GM21447 (cell line): Measurements from ENCODE around the gene RANBP1.

Experiments used
- ATAC-seq: cut with Tn5 transposase; IDR thresholded peaks from one replicate; pipeline ENCODE4 v1.9.1; 2021; ENCODE audit not compliant: unreplicated experiment

RANBP1 gene

DNA sequence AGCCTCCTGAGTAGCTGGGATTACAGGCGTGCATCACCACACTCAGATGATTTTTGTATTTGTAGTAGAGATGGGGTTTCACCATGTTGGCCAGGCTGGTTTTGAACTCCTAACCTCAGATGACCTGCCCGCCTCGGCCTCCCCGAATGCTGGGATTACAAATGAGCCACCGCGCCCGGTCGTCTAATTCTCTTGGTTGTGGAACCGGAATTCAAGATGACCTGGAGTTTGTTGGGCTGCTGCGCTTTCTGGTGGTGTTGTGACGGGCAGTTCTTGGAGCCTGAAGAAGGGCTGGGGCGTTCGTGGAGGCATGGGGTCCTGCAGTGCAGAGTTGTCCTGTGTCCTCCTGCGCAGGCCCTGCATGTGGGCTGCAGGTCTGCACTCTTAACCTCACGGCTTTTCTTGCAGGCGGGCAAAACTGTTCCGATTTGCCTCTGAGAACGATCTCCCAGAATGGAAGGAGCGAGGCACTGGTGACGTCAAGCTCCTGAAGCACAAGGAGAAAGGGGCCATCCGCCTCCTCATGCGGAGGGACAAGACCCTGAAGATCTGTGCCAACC is 6.0 kb downstream of the RANBP1 start:
- ATAC-seq, result no peak

DNA sequence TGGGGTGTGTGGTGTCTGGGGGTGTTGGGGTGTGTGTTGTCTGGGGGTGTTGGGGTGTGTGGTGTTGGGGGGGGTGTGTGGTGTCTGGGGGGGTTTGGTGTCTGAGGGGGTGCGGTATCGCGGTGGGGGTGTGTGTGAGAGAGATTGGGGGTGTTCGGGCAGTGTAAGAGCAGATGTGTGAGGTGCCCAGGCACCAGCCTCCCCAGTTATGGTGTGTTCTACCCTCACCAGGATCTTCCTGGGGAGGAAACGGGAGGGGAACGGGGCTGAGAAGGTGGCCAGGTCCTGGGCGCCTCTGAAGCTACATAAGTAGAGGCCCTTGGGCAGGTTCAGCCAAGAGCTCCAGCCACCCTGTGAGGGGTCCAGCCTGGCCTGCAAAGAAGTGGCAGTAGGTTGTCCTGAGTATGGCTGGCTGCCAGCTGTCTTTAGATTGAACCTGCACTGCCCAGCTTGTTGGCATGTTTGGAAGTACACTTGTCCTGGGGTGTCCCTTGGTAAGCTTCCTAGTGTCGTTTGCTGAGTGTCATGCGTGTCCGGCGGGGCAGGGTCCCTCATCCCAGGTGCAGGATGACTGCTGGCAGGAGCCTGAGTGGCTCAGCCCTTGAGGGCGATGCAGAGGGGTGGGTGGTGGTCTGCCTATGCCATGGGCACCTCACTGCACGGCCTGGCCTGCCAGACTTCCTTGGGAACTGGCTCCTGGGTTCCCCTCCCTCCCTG is 7.6 kb downstream of the RANBP1 start:
- no peak for ATAC-seq

DNA sequence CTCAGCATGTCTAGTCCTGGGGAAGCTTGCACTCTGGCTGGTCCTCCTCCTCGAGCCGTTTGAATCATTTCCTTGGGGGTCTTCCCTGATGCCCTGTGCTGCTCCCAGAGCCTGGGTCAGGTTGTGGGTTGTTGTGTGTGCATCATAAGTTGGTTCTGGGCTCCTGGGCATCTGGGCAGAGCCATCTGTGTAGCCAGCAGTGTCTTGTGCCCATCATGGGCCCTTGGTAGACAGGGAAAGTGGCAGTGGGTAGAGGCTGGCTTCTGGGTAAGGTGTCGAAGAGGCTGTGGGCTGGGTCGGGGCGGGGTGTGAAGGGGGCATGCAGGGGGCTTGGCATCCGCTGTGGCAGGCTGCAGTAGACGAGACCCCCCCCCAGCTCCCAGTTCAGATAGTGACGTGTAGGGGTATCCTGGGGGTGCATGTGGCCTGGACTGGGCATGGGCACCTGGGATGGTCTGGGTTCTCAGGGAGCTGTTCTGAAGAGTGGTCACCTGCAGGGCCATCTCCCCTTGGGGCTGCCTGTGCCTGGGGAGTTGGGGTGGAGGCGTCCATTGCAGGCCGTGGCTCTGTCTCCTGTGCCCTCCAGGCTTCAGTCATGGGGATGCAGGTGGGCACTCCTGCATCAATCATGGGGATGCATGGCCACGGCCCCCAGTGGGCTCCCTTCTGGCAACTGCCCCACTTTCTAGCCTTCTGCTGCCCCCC is 8.3 kb downstream of the RANBP1 start:
- ATAC-seq, result no peak

GRCh38 chr22:20125201-20126174 is 9.6 kb downstream of the RANBP1 start:
- no peak for ATAC-seq

GRCh38 chr22:20126284-20127029 is 10.6 kb downstream of the RANBP1 start:
- no peak for ATAC-seq

GRCh38 chr22:20127318-20127868 is 11.5 kb downstream of the RANBP1 start:
- ATAC-seq, result no peak

DNA sequence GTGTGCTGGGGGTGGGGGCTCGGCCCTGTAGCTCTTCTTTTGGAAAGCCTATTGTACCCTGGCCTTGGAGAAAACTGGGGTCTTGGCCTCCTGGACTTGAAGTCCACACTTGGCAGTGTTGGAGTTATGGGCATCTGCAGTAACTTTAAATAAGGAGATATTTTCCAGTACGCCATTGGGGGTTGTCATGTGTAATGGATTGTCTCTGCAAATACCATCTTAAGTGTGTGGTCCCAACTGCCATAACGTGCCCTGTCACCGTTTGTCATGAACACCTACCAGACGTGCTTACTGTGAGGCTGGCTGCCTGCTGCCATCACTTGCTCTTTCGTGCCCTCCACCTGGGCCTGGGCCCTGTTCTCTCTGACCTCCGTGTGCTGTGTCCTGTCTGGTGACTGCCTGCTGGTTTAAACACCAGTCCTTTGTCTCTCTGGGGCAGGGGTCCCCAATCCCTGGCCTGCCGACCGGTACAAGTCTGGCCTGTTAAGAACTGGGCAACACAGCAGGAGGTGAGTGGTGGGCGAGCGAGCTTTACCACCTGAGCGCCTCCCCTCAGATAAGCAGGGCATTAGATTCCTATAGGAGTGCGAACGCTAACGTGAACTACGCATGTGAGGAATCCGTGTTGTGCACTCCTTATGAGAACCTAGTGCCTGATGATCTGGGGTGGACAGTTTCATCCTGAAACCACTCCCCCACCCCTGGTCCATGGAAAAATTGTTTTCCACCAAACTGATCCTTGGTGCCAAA is 12.1 kb downstream of the RANBP1 start:
- ATAC-seq, result no peak

DNA sequence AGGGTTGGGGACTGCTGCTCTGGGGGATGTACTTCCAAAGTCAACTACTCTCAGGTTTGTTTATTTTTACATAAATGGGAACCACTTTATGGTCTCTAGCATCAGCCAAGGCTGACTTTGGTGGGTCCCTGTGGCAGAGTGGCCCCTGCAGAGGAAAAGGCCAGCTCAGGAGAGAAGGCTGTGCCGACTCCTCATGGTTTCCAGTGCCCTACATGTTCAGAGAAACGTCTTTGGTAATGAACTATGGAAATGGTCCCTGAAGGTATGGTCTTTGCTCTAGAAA is 12.7 kb downstream of the RANBP1 start:
- ATAC-seq, result no peak

GRCh38 chr22:20128902-20129746 is 13.2 kb downstream of the RANBP1 start:
- no peak for ATAC-seq

- ATAC-seq, result no peak
Measured at GRCh38 chr22:20129747-20130014, 13.8 kb downstream of the RANBP1 start.

- no peak for ATAC-seq
Measured at GRCh38 chr22:20130319-20130718, 14.4 kb downstream of the RANBP1 start.

- ATAC-seq, result peak; percentile 45
Measured at GRCh38 chr22:20130731-20131596, 15.1 kb downstream of the RANBP1 start.

GRCh38 chr22:20131597-20131858 is 15.6 kb downstream of the RANBP1 start, which contains the start of gene ZDHHC8:
TSS of gene ZDHHC8 (plus strand) at chr22:20131804. CDS start at chr22:20131948, 144 bp downstream.
- ATAC-seq, result peak; percentile 48

GRCh38 chr22:20131859-20132685 is 16.2 kb downstream of the RANBP1 start:
- ATAC-seq, result no peak

DNA sequence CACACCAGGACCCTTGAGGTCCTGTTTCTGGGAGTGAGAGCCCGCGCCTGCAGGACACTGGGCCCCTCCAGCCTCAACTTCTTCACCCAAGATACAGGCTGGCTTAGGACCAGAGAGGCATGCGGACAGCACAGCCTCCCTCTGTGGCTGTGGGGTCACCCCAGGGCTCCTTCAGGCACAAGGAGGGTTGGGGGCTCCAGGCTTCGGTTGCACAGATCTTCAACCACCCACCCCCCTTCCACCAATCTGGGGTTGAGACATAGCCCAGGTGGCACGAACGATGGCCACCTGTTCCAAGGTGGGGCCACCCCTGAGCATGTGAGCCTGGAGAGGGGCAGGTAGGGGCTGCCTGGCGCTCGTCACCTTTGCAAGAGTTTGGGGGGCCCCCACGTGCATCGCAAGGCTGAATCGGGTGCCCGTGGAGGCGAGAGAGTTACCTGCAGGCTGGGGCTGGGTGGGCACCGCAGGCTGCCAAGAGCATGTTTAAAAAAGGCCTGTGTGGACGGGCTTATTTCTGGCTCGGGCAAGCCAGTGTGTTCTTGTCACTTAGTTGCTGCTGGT is 16.9 kb downstream of the RANBP1 start:
- ATAC-seq, result no peak

- no peak for ATAC-seq
Measured at GRCh38 chr22:20133930-20134549, 18.1 kb downstream of the RANBP1 start.

GRCh38 chr22:20135265-20135664 is 19.4 kb downstream of the RANBP1 start:
- ATAC-seq, result no peak
